ENCODE results near the gene PRDM15. TPM values are rescaled to one million over a fixed set of nuclear protein-coding genes. Genes with fewer than 3 reads are reported as not detected.

PRDM15 gene
- total RNA-seq, 1 donor = 7.2 TPM

DNA sequence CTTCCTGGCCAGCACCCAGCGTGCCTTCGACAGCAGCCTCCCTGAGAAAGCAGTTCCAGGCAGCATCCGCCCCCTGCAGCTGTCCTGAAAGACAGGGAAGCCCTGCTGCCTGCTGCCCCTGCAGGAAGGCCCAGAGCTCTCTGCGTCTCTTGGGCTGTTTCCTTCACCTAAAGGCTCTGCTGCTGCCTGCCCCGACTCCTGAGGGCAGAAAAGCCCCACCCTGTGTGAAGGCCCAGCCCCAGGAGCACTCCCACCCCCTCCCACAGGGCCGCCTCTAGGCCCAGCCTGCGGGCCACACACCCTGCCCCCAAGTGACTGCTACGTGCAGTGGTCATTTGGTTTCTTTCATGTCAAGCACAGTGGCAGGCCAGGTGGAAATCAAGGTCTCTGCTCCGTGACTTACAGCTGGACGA, 124.7 kb downstream of the PRDM15 start:
- Histone ChIP-seq H3K4me2 (ENCODE audit: insufficient read depth, low read length) (no peak overlapping the region), H2AFZ (ENCODE audit: low read length) (no peak overlapping the region), H3K27ac (ENCODE audit: low read depth, low read length) (no peak overlapping the region), H4K20me1 (ENCODE audit: insufficient read depth, low read length) (no peaks in the 10 kb centered on the region), H3K27me3 (ENCODE audit: insufficient read depth, low read length) (no peaks in the 10 kb centered on the region), H3K79me2 (ENCODE audit: insufficient read depth, low read length) (no peaks in the 10 kb centered on the region), H3K4me1 (ENCODE audit: insufficient read depth, low read length) (peaks cover 11% of the 10 kb centered on the region), H3K4me3 (ENCODE audit: insufficient read depth, low read length) (no peak overlapping the region), H3K36me3 (ENCODE audit: insufficient read depth, low read length) (no peaks in the 10 kb centered on the region), H3K9me3 (ENCODE audit: low read depth, low read length) (no peaks in the 10 kb centered on the region)
- TF ChIP-seq CTCF (IDR thresholded peaks at IDR 0.05; ENCODE audit: extremely low read depth, low read depth, low read length) = no peak
- peak; percentile 39 for DNase-seq (ENCODE audit: insufficient read length, low spot score, missing footprints)

GRCh38 chr21:41753006-41753898, 125.9 kb downstream of the PRDM15 start:
- H3K4me2 ChIP-seq (ENCODE audit: insufficient read depth, low read length) = no peak overlapping the region
- H3K79me2 ChIP-seq (ENCODE audit: insufficient read depth, low read length) = no peaks in the 10 kb centered on the region
- H3K36me3 ChIP-seq (ENCODE audit: insufficient read depth, low read length) = no peaks in the 10 kb centered on the region
- H3K4me3 ChIP-seq (ENCODE audit: insufficient read depth, low read length) = no peak overlapping the region
- peak; percentile 68 for DNase-seq (ENCODE audit: insufficient read length, low spot score, missing footprints)
- H4K20me1 ChIP-seq (ENCODE audit: insufficient read depth, low read length) = no peaks in the 10 kb centered on the region
- no peak overlapping the region for H3K27ac ChIP-seq (ENCODE audit: low read depth, low read length)
- no peak for TF ChIP-seq CTCF (IDR thresholded peaks at IDR 0.05; ENCODE audit: extremely low read depth, low read depth, low read length)
- H2AFZ ChIP-seq (ENCODE audit: low read length) = no peak overlapping the region
- H3K27me3 ChIP-seq (ENCODE audit: insufficient read depth, low read length) = no peaks in the 10 kb centered on the region
- no peaks in the 10 kb centered on the region for H3K9me3 ChIP-seq (ENCODE audit: low read depth, low read length)
- peaks cover 11% of the 10 kb centered on the region for H3K4me1 ChIP-seq (ENCODE audit: insufficient read depth, low read length)

DNA sequence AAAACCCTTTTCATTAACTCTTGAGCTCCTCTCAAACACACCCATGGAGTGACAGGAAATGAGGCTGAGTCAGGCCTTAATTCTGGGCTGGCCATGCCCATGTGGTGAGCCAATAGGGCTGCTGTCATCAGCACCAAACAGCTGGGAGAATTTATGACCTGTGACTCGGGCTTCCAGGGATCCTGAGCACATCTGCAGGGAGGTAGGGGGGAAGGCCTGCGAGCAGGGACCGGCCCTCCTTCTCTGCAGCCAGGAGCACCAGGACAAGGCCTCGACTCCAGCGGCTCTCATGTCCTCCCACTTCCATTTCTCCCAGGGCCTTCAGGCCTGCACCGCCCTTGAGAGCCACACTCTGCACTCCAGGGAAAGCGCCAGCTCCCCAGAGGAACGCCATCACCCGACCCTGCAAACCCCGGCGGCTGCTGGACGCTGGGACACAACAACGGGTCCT, 126.9 kb downstream of the PRDM15 start:
- Histone ChIP-seq H3K9me3 (ENCODE audit: low read depth, low read length) (no peaks in the 10 kb centered on the region), H3K4me1 (ENCODE audit: insufficient read depth, low read length) (peaks cover 11% of the 10 kb centered on the region), H3K4me3 (ENCODE audit: insufficient read depth, low read length) (no peak overlapping the region), H3K27me3 (ENCODE audit: insufficient read depth, low read length) (no peaks in the 10 kb centered on the region), H3K79me2 (ENCODE audit: insufficient read depth, low read length) (no peaks in the 10 kb centered on the region), H4K20me1 (ENCODE audit: insufficient read depth, low read length) (no peaks in the 10 kb centered on the region), H3K27ac (ENCODE audit: low read depth, low read length) (no peak overlapping the region), H3K36me3 (ENCODE audit: insufficient read depth, low read length) (no peaks in the 10 kb centered on the region), H2AFZ (ENCODE audit: low read length) (peak overlapping the region; percentile 35), H3K4me2 (ENCODE audit: insufficient read depth, low read length) (no peak overlapping the region)
- no peak for TF ChIP-seq CTCF (IDR thresholded peaks at IDR 0.05; ENCODE audit: extremely low read depth, low read depth, low read length)
- DNase-seq (ENCODE audit: insufficient read length, low spot score, missing footprints) = peak; percentile 96

- Histone ChIP-seq H3K27me3 (ENCODE audit: insufficient read depth, low read length) (no peaks in the 10 kb centered on the region), H3K36me3 (ENCODE audit: insufficient read depth, low read length) (no peaks in the 10 kb centered on the region), H2AFZ (ENCODE audit: low read length) (no peak overlapping the region), H3K4me2 (ENCODE audit: insufficient read depth, low read length) (no peak overlapping the region), H3K27ac (ENCODE audit: low read depth, low read length) (no peak overlapping the region), H3K4me3 (ENCODE audit: insufficient read depth, low read length) (no peak overlapping the region), H3K9me3 (ENCODE audit: low read depth, low read length) (no peaks in the 10 kb centered on the region), H3K4me1 (ENCODE audit: insufficient read depth, low read length) (peaks cover 11% of the 10 kb centered on the region), H4K20me1 (ENCODE audit: insufficient read depth, low read length) (no peaks in the 10 kb centered on the region), H3K79me2 (ENCODE audit: insufficient read depth, low read length) (no peaks in the 10 kb centered on the region)
- no peak for TF ChIP-seq CTCF (IDR thresholded peaks at IDR 0.05; ENCODE audit: extremely low read depth, low read depth, low read length)
- no peak for DNase-seq (ENCODE audit: insufficient read length, low spot score, missing footprints)
Observed at GRCh38 chr21:41751611-41752011, 127.5 kb downstream of the PRDM15 start.
